HG03045 (cell line): ENCODE results near the gene TBX5.

Experiments used
- ATAC-seq: cut with Tn5 transposase; IDR thresholded peaks from one replicate; pipeline ENCODE4 v1.9.1; 2021; ENCODE audit warnings: mild to moderate bottlenecking, moderate library complexity; ENCODE audit not compliant: unreplicated experiment

TBX5 gene

DNA sequence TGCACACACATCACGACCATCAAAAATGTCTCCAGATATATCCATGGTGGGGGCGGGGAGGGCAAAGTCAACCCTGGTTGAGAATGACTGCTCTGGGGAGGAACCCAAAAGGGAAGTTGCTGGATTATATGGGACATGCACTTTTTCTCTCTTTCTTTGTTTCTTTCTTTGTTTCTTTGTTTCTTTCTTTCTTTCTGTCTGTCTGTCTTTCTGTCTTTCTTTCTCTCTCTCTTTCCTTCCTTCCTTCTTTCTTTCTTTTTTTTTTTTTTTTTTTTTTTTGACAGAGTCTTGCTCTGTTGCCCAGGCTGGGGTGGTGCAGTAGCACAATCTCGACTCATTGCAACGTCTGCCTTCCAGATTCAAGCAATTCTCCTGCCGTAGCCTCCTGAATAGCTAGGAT lies 71.5 kb downstream of the TBX5 start:
- ATAC-seq = no peak

GRCh38 chr12:114328292-114328691 lies 77.7 kb downstream of the TBX5 start:
- no peak for ATAC-seq

GRCh38 chr12:114327765-114328164 lies 78.2 kb downstream of the TBX5 start:
- no peak for ATAC-seq

- ATAC-seq = no peak
Measured at GRCh38 chr12:114321524-114321923, 84.4 kb downstream of the TBX5 start.

- no peak for ATAC-seq
Measured at GRCh38 chr12:114320968-114321367, 85.0 kb downstream of the TBX5 start.

DNA sequence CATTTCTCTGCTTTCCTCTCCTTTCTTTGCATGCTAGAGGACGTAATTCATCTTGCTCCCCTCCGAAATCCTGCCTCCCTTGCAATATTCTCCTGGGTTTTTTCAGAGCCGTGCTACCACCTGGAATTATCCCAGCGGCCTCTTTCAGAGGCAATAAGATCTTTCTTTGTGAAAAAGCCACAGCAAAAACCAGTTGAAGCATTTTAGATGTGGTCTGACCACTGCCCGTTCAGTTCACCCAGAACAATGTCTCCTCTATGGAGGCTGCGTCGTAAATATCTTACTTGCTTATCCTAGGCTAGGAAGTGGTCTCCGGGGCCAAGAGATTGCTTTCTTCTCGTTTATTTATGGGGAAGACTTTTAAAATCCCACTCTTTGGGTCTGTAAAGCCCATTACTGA lies 85.8 kb downstream of the TBX5 start:
- no peak for ATAC-seq

- ATAC-seq = no peak
Measured at GRCh38 chr12:114319422-114319821, 86.5 kb downstream of the TBX5 start.

GRCh38 chr12:114318984-114319383 lies 87.0 kb downstream of the TBX5 start:
- ATAC-seq = no peak

- no peak for ATAC-seq
Measured at GRCh38 chr12:114316076-114316475, 89.9 kb downstream of the TBX5 start.

GRCh38 chr12:114314974-114315720 lies 90.8 kb downstream of the TBX5 start:
- no peak for ATAC-seq

- no peak for ATAC-seq
Measured at GRCh38 chr12:114314403-114314802, 91.5 kb downstream of the TBX5 start.

DNA sequence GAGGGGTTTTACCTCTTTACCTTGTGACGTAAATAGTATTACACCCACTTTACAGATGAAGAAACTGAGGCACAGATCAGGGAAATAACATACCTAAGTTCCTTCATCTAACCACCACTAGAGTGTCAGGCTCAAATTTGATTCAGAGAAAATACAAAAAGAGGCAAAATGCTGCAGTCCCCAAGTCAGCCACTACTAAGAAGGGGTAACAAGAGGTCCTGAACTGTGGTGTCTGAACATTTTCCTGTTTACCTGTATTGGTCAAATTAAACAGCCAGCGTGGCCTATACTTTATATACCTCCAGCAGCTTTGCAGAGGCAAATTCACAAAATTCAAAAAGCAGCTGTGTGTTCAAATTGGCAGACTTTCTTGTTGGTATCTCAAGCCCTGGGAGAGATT lies 92.0 kb downstream of the TBX5 start:
- ATAC-seq = no peak

GRCh38 chr12:114311974-114312373 lies 94.0 kb downstream of the TBX5 start:
- ATAC-seq = no peak

- ATAC-seq = no peak
Measured at GRCh38 chr12:114306646-114307045, 99.3 kb downstream of the TBX5 start.

- no peak for ATAC-seq
Measured at GRCh38 chr12:114305446-114305845, 100.5 kb downstream of the TBX5 start.
